Endometrial microvascular endothelial cells (primary cell): ENCODE results near the gene AP3D1. TPM values are rescaled to one million over a fixed set of nuclear protein-coding genes. Genes with fewer than 3 reads are reported as not detected.
"Not testable (repeated sequence)": the region's sequence is repeated elsewhere in the genome, so short reads cannot be mapped to it uniquely, and the experiment has no call there.

Source experiments
- in situ Hi-C: cut with HindIII; loops from 2 replicates; pipeline ENCODE4 v1.10.0; 2017; ENCODE audit warnings: low sequenced_read_pairs, low pct_unique_long_range_greater_than_20kb; ENCODE audit errors: inconsistent ontology term
- total RNA-seq: library from RNA; depleted of rRNA; stranded (reverse); fragments of >200 nt; gene quantifications from one replicate; pipeline ENCODE4 v1.2.3, GENCODE V29; 2015; ENCODE audit errors: inconsistent ontology term

AP3D1 gene
- total RNA-seq, 1 donor from 2014 or later, result 103 TPM

DNA sequence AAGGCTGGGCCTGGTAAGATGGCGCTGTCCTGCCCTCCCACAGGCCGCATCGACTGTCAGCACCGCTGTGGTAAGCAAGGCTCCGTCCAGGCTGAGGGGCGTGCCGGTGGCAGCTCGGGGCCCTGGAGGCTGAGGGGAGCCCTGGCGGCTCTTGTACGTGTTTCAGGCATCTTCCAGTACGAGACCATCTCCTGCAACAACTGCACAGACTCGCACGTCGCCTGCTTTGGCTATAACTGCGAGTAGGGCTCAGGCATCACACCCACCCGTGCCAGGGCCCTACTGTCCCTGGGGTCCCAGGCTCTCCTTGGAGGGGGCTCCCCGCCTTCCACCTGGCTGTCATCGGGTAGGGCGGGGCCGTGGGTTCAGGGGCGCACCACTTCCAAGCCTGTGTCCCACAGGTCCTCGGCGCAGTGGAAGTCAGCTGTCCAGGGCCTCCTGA is 53.5 kb downstream of the AP3D1 start:
- in situ Hi-C loops, result no loop called here

DNA sequence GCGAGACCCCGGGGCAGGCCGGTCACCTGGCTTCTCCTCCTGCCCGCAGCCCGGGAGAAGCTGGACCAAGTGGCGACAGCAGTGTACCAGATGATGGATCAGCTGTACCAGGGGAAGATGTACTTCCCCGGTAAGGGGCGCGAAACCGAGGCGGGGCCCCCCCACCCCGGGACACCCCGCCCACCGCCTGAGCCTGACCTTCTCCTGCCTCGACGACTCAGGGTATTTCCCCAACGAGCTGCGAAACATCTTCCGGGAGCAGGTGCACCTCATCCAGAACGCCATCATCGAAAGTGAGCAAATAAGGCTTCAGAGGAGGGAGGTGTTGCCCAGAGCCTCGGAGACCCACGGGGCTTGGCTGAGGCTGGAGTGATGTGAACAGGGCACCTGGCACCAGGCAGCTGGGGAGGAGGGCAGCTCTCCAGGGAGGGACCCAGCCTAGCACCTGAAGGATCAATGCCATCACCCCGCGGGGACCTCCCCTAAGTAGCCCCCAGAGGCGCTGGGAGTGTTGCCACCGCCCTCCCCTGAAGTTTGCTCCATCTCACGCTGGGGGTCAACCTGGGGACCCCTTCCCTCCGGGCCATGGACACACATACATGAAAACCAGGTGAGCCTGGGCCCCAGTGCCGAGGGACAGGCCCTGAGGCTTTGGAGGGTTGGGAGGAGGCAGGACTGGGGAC is 54.0 kb downstream of the AP3D1 start:
- in situ Hi-C loops, result no loop called here

DNA sequence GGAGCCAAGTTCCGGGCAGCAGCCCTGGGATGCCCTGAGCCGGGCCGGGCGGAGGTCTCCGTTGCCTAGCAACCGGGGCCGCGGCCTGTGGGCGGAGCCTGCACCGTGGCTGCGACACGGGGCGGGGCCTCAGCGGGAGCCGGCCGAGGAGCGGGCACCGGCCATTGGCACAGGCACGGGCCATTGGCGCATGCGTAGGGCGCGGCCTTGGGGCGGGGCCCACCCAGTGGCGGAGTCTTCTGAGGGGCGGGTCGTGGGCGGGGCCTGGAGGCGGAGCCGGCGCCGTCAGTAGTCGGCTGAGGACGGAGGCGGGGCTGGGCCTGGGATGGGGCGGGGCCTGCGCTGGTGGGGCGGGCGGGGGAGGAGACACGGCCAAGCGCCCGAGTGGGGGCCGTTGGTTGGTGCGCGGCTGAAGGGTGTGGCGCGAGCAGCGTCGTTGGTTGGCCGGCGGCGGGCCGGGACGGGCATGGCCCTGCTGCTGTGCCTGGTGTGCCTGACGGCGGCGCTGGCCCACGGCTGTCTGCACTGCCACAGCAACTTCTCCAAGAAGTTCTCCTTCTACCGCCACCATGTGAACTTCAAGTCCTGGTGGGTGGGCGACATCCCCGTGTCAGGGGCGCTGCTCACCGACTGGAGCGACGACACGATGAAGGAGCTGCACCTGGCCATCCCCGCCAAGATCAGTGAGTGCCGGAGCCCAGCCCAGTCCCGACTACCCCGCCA is 54.7 kb downstream of the AP3D1 start, which contains the start of gene IZUMO4:
TSS of gene IZUMO4 (plus strand) at position 436 of the 723 bp plus-strand sequence. CDS start at position 467, 31 bp downstream.
- in situ Hi-C loops, result no loop called here

GRCh38 chr19:2096034-2096479 is 55.3 kb downstream of the AP3D1 start, which contains the start of gene MOB3A:
TSS of gene MOB3A (minus strand) at chr19:2096326. CDS start at chr19:2078560, 17,766 bp downstream.
- in situ Hi-C loops, result no loop called here

GRCh38 chr19:2091926-2092525 is 59.3 kb downstream of the AP3D1 start:
- in situ Hi-C loops, result not testable (repeated sequence)

- in situ Hi-C loops, result no loop called here
Measured at GRCh38 chr19:2089727-2090053, 61.7 kb downstream of the AP3D1 start.

- in situ Hi-C loops, result no loop called here
Measured at GRCh38 chr19:2089001-2089711, 62.2 kb downstream of the AP3D1 start.

DNA sequence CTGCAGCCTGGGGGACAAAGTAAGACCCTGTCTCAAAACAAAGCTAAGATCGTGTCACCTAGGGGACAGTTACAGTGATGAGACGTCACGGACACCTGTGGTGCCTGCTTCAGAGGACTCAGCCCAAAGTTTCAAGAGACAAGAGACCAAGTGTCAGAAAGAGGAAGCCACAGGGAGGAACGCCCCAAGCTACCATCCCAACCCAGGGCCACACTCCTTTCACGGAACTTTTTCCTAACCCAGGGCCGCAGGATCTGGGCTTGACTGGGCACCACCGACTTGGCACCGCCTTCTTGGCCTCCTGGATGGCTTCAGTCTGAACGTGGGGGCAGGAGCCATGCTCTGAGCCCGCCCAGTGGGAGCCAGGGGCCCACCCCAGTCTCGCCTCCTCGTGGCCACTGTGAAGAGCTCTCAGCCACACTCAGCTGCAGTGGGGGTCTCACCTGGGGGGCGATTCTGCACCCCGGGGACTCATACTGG is 63.7 kb downstream of the AP3D1 start:
- in situ Hi-C loops, result no loop called here

GRCh38 chr19:2086695-2087620 is 64.4 kb downstream of the AP3D1 start:
- in situ Hi-C loops, result not testable (repeated sequence)

DNA sequence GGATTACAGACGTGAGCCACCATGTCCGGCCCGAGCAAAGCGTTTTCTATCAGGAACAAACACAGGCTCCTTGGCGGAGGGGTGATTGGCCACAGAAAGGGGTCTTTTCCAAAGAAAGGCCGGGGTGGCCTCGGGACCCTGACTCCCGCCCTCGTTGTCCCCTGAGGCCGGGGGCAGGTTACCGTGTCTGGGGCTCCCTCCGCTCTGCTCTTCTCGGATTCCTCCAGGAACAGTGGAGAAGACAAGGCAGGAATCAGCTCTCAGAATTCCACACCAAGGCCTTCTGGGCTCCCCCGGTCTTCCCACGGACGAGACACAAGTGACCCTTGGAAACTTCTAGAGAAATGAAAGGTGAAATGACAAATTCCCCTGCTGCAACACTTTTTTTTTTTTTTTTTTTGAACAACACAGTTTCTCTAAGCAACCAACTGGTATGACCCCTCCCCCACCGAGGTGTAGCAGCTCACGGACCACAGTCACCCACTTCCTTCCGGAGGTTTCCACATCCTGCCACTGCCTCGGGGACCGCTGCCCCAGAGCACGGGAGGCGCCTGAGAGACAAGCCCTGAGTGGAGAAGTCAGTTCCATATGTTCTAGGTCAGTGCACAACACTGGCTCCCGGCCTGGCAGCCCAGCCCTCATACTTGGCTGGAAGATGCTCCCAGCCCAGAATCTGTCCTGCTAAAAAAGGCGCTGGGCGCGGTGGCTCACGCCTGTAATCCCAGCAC is 66.2 kb downstream of the AP3D1 start:
- in situ Hi-C loops, result no loop called here

- in situ Hi-C loops, result no loop called here
Measured at GRCh38 chr19:2083174-2083854, 68.1 kb downstream of the AP3D1 start.

- in situ Hi-C loops, result no loop called here
Measured at GRCh38 chr19:2081873-2082810, 69.2 kb downstream of the AP3D1 start.

GRCh38 chr19:2080336-2080988 is 70.9 kb downstream of the AP3D1 start:
- in situ Hi-C loops, result no loop called here

DNA sequence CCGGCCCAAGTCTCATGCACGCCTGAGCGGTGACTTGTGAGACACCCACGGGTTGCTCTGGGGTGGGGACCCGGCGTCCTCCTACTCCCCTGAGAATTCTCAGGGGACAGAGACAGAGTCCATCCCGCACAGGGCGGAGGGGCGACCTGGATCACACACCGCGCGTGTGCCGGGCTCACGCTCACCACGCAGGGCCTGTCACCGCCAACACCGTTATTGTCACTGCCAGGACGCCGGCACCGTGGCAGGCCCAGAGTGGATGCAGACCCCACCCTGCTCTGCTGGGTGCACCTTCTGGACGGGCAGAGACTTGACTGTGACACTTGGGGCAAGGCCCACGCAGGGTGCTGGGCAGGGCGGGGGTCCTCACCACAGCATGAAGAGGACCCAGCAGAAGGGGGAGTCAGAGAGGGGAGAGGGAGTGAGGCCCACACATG is 71.5 kb downstream of the AP3D1 start:
- in situ Hi-C loops, result no loop called here

- in situ Hi-C loops, result no loop called here
Measured at GRCh38 chr19:2079076-2079864, 72.1 kb downstream of the AP3D1 start.
